Epithelial cell of proximal tubule (primary cell): ENCODE measurements around the gene ZNF599. TPM values are rescaled to one million over a fixed set of nuclear protein-coding genes. Genes with fewer than 3 reads are reported as not detected.

Experiments used
- DNase-seq: peaks from one replicate; pipeline ENCODE4 v3.0.0-alpha.2; 2011; ENCODE audit warnings: low read depth
- H3K4me3 ChIP-seq: 2 replicates; pipeline ENCODE4 v1.5.1; 2011; ENCODE audit warnings: low read depth, mild to moderate bottlenecking, low read length
- total RNA-seq: library from RNA; depleted of rRNA; stranded (reverse); fragments of >200 nt; gene quantifications from 2 replicates; pipeline ENCODE4 v1.2.3, GENCODE V29; 2015
- TF ChIP-seq, protein P1 (sequence below): conservative IDR thresholded peaks from 2 replicates; pipeline ENCODE4 v1.5.1; 2012; ENCODE audit warnings: low read depth, mild to moderate bottlenecking, low read length

Gene ZNF599
- total RNA-seq, 1 donor from 2014 or later = 5.7 TPM

DNA sequence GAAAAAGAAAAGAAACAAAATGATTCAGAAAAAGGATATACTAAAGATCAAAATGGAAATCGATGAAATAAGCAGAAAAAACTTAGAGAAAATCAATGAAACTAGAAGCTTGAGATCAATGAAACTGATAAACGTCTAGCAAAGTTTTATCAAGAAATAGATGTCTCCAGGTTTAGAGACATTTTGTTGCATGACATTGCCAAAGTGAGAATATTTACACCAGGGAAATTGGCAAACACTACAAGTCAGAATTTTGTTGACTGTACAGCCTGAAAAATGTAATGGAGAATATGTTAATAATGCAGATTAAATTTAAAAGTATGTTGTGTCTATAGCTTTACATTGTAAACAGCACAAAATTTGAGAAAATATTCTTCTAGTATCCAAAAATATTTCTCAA lies 5.3 kb upstream of the ZNF599 start:
- TF ChIP-seq, protein P1, sequence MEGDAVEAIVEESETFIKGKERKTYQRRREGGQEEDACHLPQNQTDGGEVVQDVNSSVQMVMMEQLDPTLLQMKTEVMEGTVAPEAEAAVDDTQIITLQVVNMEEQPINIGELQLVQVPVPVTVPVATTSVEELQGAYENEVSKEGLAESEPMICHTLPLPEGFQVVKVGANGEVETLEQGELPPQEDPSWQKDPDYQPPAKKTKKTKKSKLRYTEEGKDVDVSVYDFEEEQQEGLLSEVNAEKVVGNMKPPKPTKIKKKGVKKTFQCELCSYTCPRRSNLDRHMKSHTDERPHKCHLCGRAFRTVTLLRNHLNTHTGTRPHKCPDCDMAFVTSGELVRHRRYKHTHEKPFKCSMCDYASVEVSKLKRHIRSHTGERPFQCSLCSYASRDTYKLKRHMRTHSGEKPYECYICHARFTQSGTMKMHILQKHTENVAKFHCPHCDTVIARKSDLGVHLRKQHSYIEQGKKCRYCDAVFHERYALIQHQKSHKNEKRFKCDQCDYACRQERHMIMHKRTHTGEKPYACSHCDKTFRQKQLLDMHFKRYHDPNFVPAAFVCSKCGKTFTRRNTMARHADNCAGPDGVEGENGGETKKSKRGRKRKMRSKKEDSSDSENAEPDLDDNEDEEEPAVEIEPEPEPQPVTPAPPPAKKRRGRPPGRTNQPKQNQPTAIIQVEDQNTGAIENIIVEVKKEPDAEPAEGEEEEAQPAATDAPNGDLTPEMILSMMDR = no peak
- DNase-seq = no peak
- H3K4me3 ChIP-seq = no peak overlapping the region

DNA sequence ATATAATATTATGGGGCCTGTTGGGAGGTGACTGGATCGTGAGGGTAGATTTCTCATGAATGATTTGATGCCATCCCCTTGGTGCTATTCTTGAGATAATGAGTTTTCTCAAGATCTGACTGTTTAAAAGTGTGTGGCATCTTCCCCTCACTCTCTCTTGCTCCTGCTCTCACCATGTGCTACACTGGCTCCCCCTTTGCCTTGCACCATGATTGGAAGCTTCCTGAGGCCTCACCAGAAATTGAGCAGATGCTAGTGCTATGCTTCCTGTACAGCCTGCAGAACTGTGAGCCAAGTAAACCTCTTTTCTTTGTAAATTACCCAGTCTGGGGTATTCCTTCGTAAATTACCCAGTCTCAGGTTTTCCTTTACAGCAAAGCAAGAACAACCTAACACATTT lies 1.8 kb upstream of the ZNF599 start:
- no peak overlapping the region for H3K4me3 ChIP-seq
- TF ChIP-seq, protein P1 = no peak
- DNase-seq = no peak

DNA sequence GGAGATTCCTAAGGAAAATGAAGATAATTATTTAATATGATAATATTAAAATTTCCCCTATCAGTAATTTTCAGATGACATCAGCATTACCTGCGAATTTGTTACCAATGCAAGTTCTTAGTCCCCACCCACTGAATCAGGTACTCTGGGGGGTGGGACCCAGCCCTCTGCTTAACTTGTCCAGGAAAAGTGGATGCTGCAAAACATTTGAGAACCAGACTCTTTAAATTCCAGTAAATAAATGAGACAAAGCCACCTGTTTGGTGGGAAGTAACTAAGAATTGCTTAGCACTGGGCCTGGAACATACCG lies 495 bp upstream of the ZNF599 start:
- TF ChIP-seq, protein P1 = no peak
- peak overlapping the region; percentile 87 for H3K4me3 ChIP-seq

DNA sequence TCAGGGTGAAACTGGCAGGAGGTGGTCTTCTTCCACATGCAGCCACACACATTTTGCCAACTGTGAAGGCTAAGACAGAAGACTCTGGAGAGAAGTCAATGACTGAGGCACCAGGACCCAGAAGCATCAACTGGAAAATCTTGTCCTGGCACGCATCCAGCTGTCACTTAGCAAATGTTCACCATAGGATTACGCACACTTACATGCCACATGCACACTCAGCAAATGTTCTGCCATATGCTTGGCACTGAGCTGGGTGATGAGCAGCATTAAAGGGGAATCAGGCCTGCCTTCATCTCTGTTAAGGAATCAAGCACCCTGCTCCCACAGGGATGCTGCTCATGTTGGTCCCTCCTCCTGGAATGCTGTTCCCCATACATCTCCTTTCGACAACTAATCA lies 5.1 kb downstream of the ZNF599 start:
- DNase-seq = no peak
- H3K4me3 ChIP-seq = no peak overlapping the region
- TF ChIP-seq, protein P1 = no peak

More for the DNA sequence above, 495 bp upstream of the ZNF599 start:
- no peak for DNase-seq

DNA sequence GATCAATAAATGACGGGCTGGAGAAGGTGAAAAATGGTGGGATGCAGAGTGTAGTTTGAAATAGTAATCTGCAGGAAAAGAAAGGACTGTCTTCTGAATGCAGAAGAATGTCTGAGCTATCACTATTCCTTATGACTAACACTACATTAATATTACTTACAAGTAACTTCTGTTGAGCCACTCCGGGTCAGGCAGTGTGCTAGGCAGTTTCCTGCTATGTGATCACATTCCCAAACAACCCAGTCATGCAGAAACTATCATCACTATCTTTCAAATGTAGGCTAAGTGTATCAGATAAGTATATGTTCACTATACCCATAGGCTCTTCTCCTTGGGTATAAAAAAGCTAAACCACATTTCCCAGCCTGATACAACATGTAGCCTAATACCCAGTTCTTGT lies 6.6 kb downstream of the ZNF599 start:
- TF ChIP-seq, protein P1 = no peak
- H3K4me3 ChIP-seq = no peak overlapping the region
- no peak for DNase-seq

DNA sequence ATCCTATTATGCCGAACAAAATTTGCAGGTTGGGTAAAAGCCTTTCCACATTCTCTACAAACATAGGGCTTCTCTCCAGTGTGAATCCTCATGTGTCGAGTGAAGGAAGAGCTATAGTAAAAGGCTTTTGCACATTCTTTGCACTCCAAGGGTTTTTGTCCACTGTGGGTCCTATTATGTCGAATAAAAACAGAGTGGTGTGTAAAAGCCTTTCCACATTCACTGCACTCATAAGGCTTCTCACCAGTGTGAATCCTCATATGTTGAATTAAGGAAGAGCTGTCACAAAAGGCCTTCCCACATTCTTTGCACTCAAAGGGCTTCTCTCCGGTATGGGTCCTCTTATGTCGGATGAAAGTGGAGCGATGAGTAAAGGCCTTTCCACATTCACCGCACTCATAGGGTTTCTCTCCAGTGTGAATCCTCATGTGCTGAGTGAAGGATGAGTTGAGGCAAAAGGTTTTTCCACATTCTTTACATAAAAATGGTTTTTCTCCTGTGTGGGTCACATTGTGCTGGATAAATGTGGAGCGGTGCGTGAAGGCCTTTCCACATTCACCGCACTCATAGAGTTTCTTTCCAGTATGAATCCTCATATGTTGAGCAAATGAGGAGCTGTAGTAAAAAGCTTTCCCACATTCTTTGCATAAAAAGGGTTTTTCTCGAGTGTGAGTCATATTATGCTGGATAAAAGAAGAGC lies 13.6 kb downstream of the ZNF599 start:
- TF ChIP-seq, protein P1 = no peak

DNA sequence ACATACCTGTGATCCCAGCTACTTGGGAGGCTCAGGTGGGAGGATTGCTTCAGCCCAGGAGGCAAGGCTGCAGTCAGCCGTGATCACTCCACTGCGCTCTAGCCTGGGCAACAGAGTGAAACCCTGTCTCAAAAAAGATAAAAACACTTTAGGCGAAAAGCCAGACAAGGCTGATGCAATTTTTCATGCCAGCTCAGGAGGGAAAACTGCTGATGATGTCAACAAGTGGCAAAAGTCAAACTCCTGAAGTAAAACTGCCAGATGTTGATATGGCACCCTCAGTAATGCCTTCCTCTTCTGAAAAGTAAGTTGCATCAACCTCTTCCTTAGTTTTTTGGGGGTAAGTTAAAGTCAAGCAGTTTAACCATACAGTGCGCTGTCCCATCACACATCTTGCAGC lies 15.6 kb downstream of the ZNF599 start:
- H3K4me3 ChIP-seq = no peak overlapping the region
- TF ChIP-seq, protein P1 = no peak
- no peak for DNase-seq

More for the DNA sequence above, 13.6 kb downstream of the ZNF599 start:
- DNase-seq = no peak
- no peak overlapping the region for H3K4me3 ChIP-seq
